Osteoblast (primary cell): ENCODE data around the gene NOL9. TPM values are rescaled to one million over a fixed set of nuclear protein-coding genes. Genes with fewer than 3 reads are reported as not detected.
A peak's percentile ranks its signal among the peaks of the same experiment; 100 is the strongest.
"Not testable (repeated sequence)": the region's sequence is repeated elsewhere in the genome, so short reads cannot be mapped to it uniquely, and the experiment has no call there.

Experiments used
- DNase-seq: peaks from one replicate; pipeline ENCODE4 v3.0.0; 2011; ENCODE audit warnings: low spot score, mixed read lengths; ENCODE audit not compliant: insufficient read length; ENCODE audit errors: missing footprints
- H2AFZ ChIP-seq: 2 replicates; pipeline ENCODE4 v1.6.0; 2011; ENCODE audit warnings: mild to moderate bottlenecking, low read length
- H3K27ac ChIP-seq: 2 replicates; pipeline ENCODE4 v1.5.1; 2011; ENCODE audit warnings: mild to moderate bottlenecking, low read depth, low read length, moderate library complexity
- H3K27me3 ChIP-seq: 2 replicates; pipeline ENCODE4 v1.6.0; 2012; ENCODE audit warnings: mild to moderate bottlenecking, control low read depth, inconsistent platforms, low read length, moderate library complexity; ENCODE audit not compliant: insufficient read depth
- H3K36me3 ChIP-seq: 2 replicates; pipeline ENCODE4 v1.5.1; 2011; ENCODE audit warnings: mild to moderate bottlenecking, low read length, control low read depth, moderate library complexity; ENCODE audit not compliant: insufficient read depth
- H3K4me1 ChIP-seq: 2 replicates; pipeline ENCODE4 v1.5.1; 2011; ENCODE audit warnings: mild to moderate bottlenecking, low read length, control low read depth, moderate library complexity; ENCODE audit not compliant: insufficient read depth
- H3K4me2 ChIP-seq: 2 replicates; pipeline ENCODE4 v1.6.0; 2011; ENCODE audit warnings: mild to moderate bottlenecking, low read length; ENCODE audit not compliant: insufficient read depth
- H3K4me3 ChIP-seq: fragments of 200-600 bp; sonication (generic); 3 replicates; pipeline ENCODE4 v1.5.1; 2012; ENCODE audit warnings: mild to moderate bottlenecking, low read length, inconsistent platforms; ENCODE audit not compliant: insufficient read depth
- H3K79me2 ChIP-seq: 2 replicates; pipeline ENCODE4 v1.6.0; 2012; ENCODE audit warnings: mild to moderate bottlenecking, low read length, control low read depth, inconsistent platforms; ENCODE audit not compliant: insufficient read depth
- H3K9me3 ChIP-seq: 2 replicates; pipeline ENCODE4 v1.5.1; 2011; ENCODE audit warnings: low read depth, low read length, control low read depth
- H4K20me1 ChIP-seq: 2 replicates; pipeline ENCODE4 v1.6.0; 2012; ENCODE audit warnings: mild to moderate bottlenecking, low read length, control low read depth; ENCODE audit not compliant: insufficient read depth
- CTCF ChIP-seq: IDR thresholded peaks from 2 replicates; pipeline ENCODE4 v1.5.1; 2011; ENCODE audit warnings: mild to moderate bottlenecking, low read depth, low read length, moderate library complexity; ENCODE audit errors: extremely low read depth
- total RNA-seq: library from RNA; depleted of rRNA; stranded (reverse); fragments of >200 nt; gene quantifications from 2 replicates; pipeline ENCODE4 v1.2.3, GENCODE V29; 2012

Gene NOL9
- total RNA-seq, 1 donor: 31.1 TPM

DNA sequence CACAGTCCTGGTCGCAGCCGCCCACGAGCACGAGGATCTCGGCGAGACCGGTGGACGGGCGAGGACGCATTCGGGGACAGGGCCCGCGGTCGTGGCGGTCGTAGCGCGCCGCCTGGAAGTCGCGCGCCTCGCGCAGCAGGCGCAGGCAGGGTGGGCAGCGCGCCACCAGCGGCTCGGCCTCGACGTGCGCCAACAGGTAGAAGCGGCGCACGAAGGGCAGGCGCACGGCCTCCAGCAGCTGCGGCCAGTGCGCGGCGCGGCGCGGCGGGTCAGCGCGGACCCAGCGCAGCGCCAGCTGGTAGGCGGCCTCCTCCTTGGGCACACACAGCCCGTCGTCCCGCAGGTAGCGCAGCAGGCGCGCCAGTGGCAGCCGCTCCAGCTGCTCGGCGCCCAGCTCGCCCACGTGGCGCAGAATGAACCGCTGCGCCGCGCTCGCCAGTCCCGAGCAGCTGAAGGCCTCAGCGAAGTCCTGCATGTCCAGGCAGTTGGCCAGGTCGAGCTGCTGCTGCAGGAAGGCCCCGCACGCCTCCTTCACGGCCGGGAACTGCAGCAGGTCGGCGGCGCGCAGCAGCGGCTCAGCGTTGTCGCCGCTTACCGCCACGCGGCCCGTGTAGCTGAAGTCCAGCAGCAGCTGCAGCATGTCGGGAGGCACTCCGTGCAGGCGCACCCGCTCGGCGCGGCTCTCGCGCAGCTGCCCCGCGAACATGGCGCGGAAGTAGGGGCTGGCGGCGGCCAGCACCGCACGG lies 47.8 kb upstream of the NOL9 start:
- no peak overlapping the region for H2AFZ ChIP-seq
- H3K79me2 ChIP-seq: peaks cover 51% of the 10 kb centered on the region
- peaks cover 23% of the 10 kb centered on the region for H3K36me3 ChIP-seq
- no peaks in the 10 kb centered on the region for H3K27me3 ChIP-seq
- DNase-seq: no peak
- peaks cover 47% of the 10 kb centered on the region for H4K20me1 ChIP-seq
- no peaks in the 10 kb centered on the region for H3K9me3 ChIP-seq
- peak overlapping the region; percentile 100 for H3K4me2 ChIP-seq
- peaks cover 35% of the 10 kb centered on the region for H3K4me1 ChIP-seq
- peak overlapping the region; percentile 85 for H3K4me3 ChIP-seq
- H3K27ac ChIP-seq: peak overlapping the region; percentile 79
- no peak for TF ChIP-seq CTCF

GRCh38 chr1:6601049-6601922 lies 47.0 kb upstream of the NOL9 start:
- peaks cover 35% of the 10 kb centered on the region for H3K4me1 ChIP-seq
- H3K4me3 ChIP-seq: peak overlapping the region; percentile 85
- no peaks in the 10 kb centered on the region for H3K27me3 ChIP-seq
- DNase-seq: peak; percentile 98
- H3K27ac ChIP-seq: peak overlapping the region; percentile 79
- H3K4me2 ChIP-seq: peak overlapping the region; percentile 100
- peak overlapping the region; percentile 32 for H2AFZ ChIP-seq
- no peaks in the 10 kb centered on the region for H3K9me3 ChIP-seq
- TF ChIP-seq CTCF: no peak
- H3K36me3 ChIP-seq: peaks cover 31% of the 10 kb centered on the region
- H4K20me1 ChIP-seq: peaks cover 55% of the 10 kb centered on the region
- peaks cover 59% of the 10 kb centered on the region for H3K79me2 ChIP-seq

DNA sequence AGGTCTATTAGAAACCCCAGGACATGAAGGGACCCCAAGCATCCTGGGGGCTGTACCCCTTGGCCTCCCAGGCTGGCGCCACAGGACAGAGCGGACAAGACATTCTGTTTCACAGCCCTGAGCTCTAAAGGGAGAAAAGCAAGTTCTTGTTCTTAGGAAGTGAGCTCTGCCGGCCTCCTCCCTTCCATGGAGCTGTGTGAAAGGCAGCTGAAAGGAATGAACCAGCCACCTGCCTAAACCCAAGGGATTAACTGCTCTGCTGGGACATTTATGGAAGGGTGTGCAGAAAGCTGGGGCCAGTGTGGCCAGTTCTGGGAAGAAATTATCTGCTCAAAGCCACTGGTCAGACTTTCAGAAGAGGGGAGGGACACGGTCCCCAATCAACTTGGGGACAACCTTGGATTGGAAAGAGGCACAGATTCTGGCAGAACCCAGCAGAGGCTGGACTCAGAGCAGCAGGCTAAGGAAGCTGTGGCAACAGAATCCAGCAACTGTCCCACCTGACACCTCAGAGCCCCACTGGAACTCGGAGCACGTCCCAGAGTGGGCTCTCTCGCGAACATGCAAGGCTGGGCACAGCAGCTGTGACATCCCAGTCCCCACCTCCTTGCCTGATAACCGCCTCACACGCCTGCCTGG lies 46.2 kb upstream of the NOL9 start:
- H3K4me1 ChIP-seq: peaks cover 35% of the 10 kb centered on the region

DNA sequence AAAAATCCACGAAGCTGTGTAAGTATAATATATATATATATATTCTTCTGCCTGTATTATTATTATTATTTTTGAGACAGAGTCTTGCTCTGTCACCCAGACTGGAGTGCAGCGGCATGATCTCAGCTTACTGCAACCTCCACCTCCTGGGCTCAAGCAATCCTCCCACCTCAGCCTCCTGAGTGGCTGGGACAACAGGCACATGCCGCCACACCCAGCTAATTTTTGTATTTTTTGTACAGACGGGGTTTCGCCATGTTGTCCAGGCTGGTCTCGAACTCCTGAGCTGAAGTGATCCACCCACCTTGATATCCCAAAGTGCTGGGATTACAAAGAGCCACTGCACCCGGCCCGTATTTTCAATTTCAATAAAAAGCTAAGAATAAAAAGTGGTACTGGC lies 45.7 kb upstream of the NOL9 start:
- H2AFZ ChIP-seq, DNase-seq, H3K9me3 ChIP-seq, H3K27me3 ChIP-seq: not testable (repeated sequence)
- Histone ChIP-seq H3K4me2 (peak overlapping the region; percentile 100), H3K27ac (peak overlapping the region; percentile 79), H3K36me3 (peaks cover 44% of the 10 kb centered on the region), H3K79me2 (peaks cover 72% of the 10 kb centered on the region), H4K20me1 (peaks cover 68% of the 10 kb centered on the region), H3K4me1 (peaks cover 34% of the 10 kb centered on the region), H3K4me3 (peak overlapping the region; percentile 85)

More for the DNA sequence above, 46.2 kb upstream of the NOL9 start:
- no peaks in the 10 kb centered on the region for H3K27me3 ChIP-seq
- peak overlapping the region; percentile 100 for H3K4me2 ChIP-seq
- H2AFZ ChIP-seq: peak overlapping the region; percentile 32
- DNase-seq: peak; percentile 90
- TF ChIP-seq CTCF: no peak
- H3K9me3 ChIP-seq: no peaks in the 10 kb centered on the region
- peak overlapping the region; percentile 85 for H3K4me3 ChIP-seq
- H3K36me3 ChIP-seq: peaks cover 38% of the 10 kb centered on the region
- peaks cover 67% of the 10 kb centered on the region for H3K79me2 ChIP-seq
- peak overlapping the region; percentile 79 for H3K27ac ChIP-seq
- peaks cover 63% of the 10 kb centered on the region for H4K20me1 ChIP-seq
